Calu3 (cell line): ENCODE measurements around the gene DHRS13. TPM values are rescaled to one million over a fixed set of nuclear protein-coding genes. Genes with fewer than 3 reads are reported as not detected.
A peak's percentile ranks its signal among the peaks of the same experiment; 100 is the strongest.

ENCODE experiments used
- Bru-seq: library from RNA; stranded (reverse); fragments of 400-500 nt; gene quantifications from one replicate; lab custom pipeline; 2021; lab: Mats Ljungman, UMichigan
- BruChase-seq, 2 experiments: library from RNA; stranded (reverse); fragments of 400-500 nt; gene quantifications; one replicate each; lab custom pipeline; 2021; lab: Mats Ljungman, UMichigan
- BruUV-seq: library from RNA; stranded (reverse); fragments of 400-500 nt; replicated peaks from 2 replicates; lab custom pipeline; 2021; lab: Mats Ljungman, UMichigan
- CTCF ChIA-PET: fragments of 300-600 bp; sonication (Branson Sonifier 250); formaldehyde crosslinking; loops from one replicate; lab custom pipeline; 2022; ENCODE audit warnings: antibody characterized with exemption; lab: Charles Lee
- DNase-seq: peaks from one replicate; pipeline ENCODE4 v3.0.0; 2022
- H3K27ac Mint-ChIP-seq: one replicate; pipeline ENCODE4 v1.8.0; 2022; ENCODE audit warnings: mixed read lengths; ENCODE audit not compliant: unreplicated experiment
- H3K27me3 Mint-ChIP-seq: one replicate; pipeline ENCODE4 v1.8.0; 2022; ENCODE audit warnings: mixed read lengths; ENCODE audit not compliant: unreplicated experiment
- H3K36me3 Mint-ChIP-seq: one replicate; pipeline ENCODE4 v1.8.0; 2022; ENCODE audit warnings: mild to moderate bottlenecking, moderate library complexity, mixed read lengths; ENCODE audit not compliant: insufficient read depth, unreplicated experiment
- H3K4me1 Mint-ChIP-seq: one replicate; pipeline ENCODE4 v1.8.0; 2022; ENCODE audit warnings: mild to moderate bottlenecking, low read depth, mixed read lengths; ENCODE audit not compliant: unreplicated experiment
- H3K4me3 Mint-ChIP-seq: one replicate; pipeline ENCODE4 v1.8.0; 2022; ENCODE audit warnings: mild to moderate bottlenecking, low read depth, moderate library complexity, mixed read lengths; ENCODE audit not compliant: unreplicated experiment
- H3K9me3 Mint-ChIP-seq: one replicate; pipeline ENCODE4 v1.8.0; 2022; ENCODE audit warnings: low read depth, mixed read lengths; ENCODE audit not compliant: unreplicated experiment
- intact Hi-C: fragments of 100-400 bp; cut with micrococcal nuclease; formaldehyde crosslinking; loops from one replicate; pipeline ENCODE4 v1.10.0; 2022; ENCODE audit not compliant: unreplicated experiment
- long read RNA-seq: library from polyadenylated mRNA; stranded (forward); transcript quantifications from one replicate; pipeline ENCODE4 v2.0.0, GENCODE V29; 2022
- total RNA-seq: library from RNA; stranded (reverse); gene quantifications from 2 replicates; pipeline ENCODE4 v1.2.3, GENCODE V29; 2022
- TF ChIP-seq, protein P1 (sequence below): fragments of 200-600 bp; IDR thresholded peaks from one replicate; pipeline ENCODE4 v1.8.0; 2022; ENCODE audit warnings: antibody characterized with exemption; ENCODE audit not compliant: unreplicated experiment

DHRS13 gene
- total RNA-seq (19.2 and 23.2 TPM in 2 replicates), Bru-seq, nascent RNA (percentile 54 among the genes with signal in this experiment), BruChase-seq, experiment 1, labeled RNA remaining after a 6-hour chase (percentile 66 among the genes with signal in this experiment), BruChase-seq, experiment 2, labeled RNA remaining after a 2-hour chase (percentile 66 among the genes with signal in this experiment)
- long read RNA-seq, transcript DHRS13-202 (4 exons, 2,037 nt): minor isoform, 7 of 42 reads
- long read RNA-seq, transcript DHRS13-201 (5 exons, 1,921 nt): major isoform, 18 of 42 reads
- long read RNA-seq, partial matches to known transcripts: 1 of 42 reads
- long read RNA-seq, other reads (novel, unspliced or antisense): 16 of 42 reads

DNA sequence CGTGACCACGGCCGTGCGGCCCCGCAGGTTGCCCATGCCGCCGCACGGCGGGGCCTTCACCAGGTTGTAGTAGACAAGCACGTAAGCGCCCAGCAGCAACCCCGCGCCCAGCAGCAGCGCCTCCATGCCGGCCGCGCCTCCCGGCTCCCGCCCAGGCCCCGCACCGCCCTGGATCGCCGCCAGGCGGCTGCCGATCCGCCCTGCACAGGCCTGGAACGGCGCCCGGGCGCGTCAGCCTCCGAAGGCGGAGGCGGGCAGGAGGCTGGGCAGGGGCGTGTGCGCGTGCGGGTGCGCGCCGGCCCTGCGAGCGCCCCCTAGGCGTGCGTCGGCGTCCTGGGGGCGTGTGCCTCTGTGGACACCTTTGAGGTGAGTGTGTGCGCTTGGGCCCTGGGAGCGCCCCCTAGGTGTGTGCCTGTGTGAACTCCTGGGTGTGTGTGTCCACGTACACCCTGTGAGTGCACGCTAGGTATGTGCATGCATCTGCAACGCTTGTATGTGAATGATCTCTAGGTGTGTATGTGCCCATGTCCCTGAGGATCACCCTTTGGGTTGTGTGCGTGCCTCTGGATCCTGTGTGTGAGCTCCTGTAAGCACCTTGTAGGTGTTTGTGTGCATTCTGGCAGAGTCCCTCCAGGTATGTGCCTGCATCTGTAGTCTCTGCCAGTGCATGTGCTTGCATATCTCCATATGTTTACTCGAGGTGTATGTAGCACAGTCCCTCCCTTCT lies at the start of gene DHRS13:
TSS of gene DHRS13 (minus strand) at position 261 of the 727 bp plus-strand sequence. CDS start at position 126, 135 bp downstream.
- BruUV-seq: no TSS peak
- CTCF ChIA-PET: interaction anchor here (0.9 to 1.1 kb wide), 2 partner anchors 139 to 177 kb away, joined by 3 to 4 read pairs; partner anchors contain the start of gene TLCD1

DNA sequence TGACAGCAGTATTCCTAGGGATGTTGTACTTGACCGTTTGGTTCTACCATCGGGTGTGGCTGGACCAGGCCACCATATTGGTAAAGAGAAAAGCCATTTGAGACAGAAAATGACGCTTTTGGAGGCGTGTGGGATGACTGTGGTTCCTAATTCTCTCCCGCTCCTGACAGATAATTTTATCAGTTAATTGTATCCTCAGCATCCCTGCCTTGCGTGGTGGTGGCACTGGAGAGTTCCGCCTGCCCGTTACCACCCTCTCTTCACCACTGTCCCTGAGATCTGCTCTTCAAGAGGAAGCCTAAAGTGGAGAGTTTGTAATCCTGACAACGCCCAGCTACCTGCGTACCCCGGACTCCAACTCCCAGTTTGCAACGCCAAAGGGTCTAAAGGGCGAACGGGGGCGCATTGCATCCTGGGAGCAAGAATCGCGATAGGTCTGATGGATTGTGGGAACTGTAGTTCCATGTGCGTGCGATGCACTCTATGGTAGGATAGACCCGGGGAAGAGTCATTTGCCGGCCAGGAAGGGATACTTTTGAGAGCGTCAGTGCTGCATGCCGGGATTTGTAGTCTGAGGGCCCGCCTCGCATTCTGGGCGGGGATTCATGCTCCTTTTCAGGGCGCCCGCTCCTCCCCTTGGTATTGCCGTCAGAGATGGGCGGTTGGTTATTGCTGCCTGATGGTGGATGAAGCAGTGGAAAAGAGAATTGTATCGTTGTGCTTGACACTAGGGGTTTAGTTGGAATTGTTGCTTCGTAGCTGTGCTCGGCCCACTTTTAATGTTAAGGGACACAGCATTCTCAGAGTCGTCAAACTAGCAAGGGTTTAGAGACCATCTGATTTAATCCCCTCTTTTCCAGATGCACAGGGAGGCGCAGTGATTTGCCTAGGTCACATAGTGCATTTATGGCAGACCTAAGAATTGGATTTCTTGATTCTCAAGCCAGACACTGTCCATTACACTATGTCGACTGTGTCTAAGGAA lies 49.4 kb upstream of the DHRS13 start:
- Mint-ChIP-seq H3K27ac (no peak overlapping the region), H3K36me3 (peaks cover 29% of the 10 kb centered on the region), H3K27me3 (no peaks in the 10 kb centered on the region), H3K4me3 (no peak overlapping the region), H3K9me3 (no peaks in the 10 kb centered on the region), H3K4me1 (no peaks in the 10 kb centered on the region)
- CTCF ChIA-PET: interaction anchor here (0.7 to 1.6 kb wide), 12 partner anchors 13 to 228 kb away, joined by 3 to 6 read pairs (median 4); partner anchors contain the start of genes MYO18A and TLCD1
- DNase-seq: peak; percentile 93
- TF ChIP-seq, protein P1, sequence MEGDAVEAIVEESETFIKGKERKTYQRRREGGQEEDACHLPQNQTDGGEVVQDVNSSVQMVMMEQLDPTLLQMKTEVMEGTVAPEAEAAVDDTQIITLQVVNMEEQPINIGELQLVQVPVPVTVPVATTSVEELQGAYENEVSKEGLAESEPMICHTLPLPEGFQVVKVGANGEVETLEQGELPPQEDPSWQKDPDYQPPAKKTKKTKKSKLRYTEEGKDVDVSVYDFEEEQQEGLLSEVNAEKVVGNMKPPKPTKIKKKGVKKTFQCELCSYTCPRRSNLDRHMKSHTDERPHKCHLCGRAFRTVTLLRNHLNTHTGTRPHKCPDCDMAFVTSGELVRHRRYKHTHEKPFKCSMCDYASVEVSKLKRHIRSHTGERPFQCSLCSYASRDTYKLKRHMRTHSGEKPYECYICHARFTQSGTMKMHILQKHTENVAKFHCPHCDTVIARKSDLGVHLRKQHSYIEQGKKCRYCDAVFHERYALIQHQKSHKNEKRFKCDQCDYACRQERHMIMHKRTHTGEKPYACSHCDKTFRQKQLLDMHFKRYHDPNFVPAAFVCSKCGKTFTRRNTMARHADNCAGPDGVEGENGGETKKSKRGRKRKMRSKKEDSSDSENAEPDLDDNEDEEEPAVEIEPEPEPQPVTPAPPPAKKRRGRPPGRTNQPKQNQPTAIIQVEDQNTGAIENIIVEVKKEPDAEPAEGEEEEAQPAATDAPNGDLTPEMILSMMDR: no peak
- intact Hi-C loops: no loop called here
- BruUV-seq: TSS peak; percentile 89

More for the DNA sequence above, at the start of gene DHRS13:
- H3K4me1 Mint-ChIP-seq: peaks cover 21% of the 10 kb centered on the region
- H3K36me3 Mint-ChIP-seq: peaks cover 55% of the 10 kb centered on the region
- no peaks in the 10 kb centered on the region for H3K9me3 Mint-ChIP-seq
- intact Hi-C loops: loop anchor here (5.0 kb wide), 1 partner anchor 141 kb away; no protein-coding TSS in a partner anchor
- DNase-seq: peak; percentile 98
- H3K27me3 Mint-ChIP-seq: no peaks in the 10 kb centered on the region
- peak within 1 kb of the TSS; percentile 70 for H3K4me3 Mint-ChIP-seq
- TF ChIP-seq, protein P1: peak; percentile 97
- peak within 1 kb of the TSS; percentile 1 for H3K27ac Mint-ChIP-seq

DNA sequence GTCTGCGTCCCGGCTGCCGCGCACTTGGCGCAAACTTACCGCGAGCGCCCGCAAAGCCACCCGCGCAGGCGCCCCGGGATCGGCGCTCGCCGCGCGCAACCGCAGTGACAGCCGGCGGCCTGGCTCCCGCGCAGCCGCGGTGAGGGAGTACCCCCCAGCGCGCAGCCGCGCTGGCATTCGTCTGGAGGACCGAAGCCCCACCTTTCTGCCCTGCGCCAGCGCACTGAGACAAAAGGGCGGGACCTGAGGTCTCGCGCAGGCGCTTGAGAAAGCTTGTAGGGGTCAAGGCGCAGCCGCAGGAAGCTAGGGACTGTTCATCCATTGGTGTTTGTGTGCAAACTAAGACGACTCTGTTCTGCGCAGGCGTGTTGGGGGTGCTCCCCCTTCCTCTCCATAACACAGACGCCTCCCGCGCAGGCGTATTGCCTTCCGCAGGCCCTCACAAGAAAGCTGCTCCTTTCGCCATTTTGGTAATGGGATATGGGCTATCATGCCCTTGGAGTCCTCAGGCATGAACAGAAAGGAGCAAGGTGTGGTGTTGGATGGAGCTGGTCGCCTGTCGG lies 48.6 kb upstream of the DHRS13 start, which contains the start of gene PHF12:
TSS of gene PHF12 (minus strand) at position 91 of the 563 bp plus-strand sequence. CDS start 558 bp downstream, outside the sequence.
- intact Hi-C loops: no loop called here
- TF ChIP-seq, protein P1: no peak
- Mint-ChIP-seq H3K4me3 (no peak within 1 kb of the TSS), H3K27ac (peak within 1 kb of the TSS; percentile 97), H3K4me1 (no peaks in the 10 kb centered on the region), H3K9me3 (no peaks in the 10 kb centered on the region), H3K27me3 (no peaks in the 10 kb centered on the region), H3K36me3 (peaks cover 29% of the 10 kb centered on the region)
- peak; percentile 98 for DNase-seq
- CTCF ChIA-PET: interaction anchor here (0.6 to 1.4 kb wide), 11 partner anchors 14 to 229 kb away, joined by 3 to 8 read pairs (median 4); partner anchors contain the start of genes MYO18A and TLCD1
- BruUV-seq: no TSS peak
